ENCODE results near the gene TCF4.

GRCh38 chr18:55261253-55261652, 326.7 kb downstream of the TCF4 start:
- TF ChIP-seq EZH2phosphoT487 (IDR thresholded peaks at IDR 0.05; ENCODE audit: borderline replicate concordance, low read depth, low read length) = no peak
- no peak for TF ChIP-seq CTCF (conservative IDR thresholded peaks at IDR 0.05; ENCODE audit: low read length)

Data from OCI-LY7 (cell line).